ENCODE results near the gene AP3B1.

DNA sequence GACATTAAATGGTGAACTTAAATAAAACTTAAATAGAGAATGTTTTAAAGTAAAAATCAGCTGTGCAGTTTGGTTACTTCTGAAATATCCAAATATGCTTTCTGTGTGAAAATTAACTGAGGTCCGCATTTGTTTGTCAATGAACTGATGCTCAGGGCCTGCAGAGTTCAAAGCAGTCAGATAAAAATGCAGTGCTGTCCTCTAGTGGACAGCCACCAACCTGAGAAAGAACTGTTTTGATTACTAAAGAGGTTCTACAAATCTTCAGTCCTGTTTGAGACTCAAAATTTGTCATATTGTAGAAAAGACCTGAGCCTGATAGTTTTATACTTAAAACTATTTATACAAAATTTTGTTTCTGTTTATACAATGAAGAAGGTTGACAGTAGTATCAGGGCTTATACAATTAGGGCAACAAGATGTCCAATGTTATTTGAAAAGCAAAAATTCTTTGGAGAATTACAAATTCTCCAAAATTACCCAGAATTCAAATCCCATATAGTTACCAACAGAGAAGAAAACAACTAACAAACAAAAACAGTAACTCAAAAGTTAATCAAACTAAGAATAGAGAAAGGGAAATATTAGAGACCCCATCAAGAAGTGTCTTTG is 286.0 kb downstream of the AP3B1 start:
- TF ChIP-seq, protein P1, sequence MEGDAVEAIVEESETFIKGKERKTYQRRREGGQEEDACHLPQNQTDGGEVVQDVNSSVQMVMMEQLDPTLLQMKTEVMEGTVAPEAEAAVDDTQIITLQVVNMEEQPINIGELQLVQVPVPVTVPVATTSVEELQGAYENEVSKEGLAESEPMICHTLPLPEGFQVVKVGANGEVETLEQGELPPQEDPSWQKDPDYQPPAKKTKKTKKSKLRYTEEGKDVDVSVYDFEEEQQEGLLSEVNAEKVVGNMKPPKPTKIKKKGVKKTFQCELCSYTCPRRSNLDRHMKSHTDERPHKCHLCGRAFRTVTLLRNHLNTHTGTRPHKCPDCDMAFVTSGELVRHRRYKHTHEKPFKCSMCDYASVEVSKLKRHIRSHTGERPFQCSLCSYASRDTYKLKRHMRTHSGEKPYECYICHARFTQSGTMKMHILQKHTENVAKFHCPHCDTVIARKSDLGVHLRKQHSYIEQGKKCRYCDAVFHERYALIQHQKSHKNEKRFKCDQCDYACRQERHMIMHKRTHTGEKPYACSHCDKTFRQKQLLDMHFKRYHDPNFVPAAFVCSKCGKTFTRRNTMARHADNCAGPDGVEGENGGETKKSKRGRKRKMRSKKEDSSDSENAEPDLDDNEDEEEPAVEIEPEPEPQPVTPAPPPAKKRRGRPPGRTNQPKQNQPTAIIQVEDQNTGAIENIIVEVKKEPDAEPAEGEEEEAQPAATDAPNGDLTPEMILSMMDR (conservative IDR thresholded peaks at IDR 0.05; ENCODE audit: low read length): peak; percentile 89
- no peak for TF ChIP-seq EZH2phosphoT487 (IDR thresholded peaks at IDR 0.05; ENCODE audit: borderline replicate concordance, low read depth, low read length)

Measured in OCI-LY7 (cell line).